ENCODE results near the gene PCSK4. TPM values are rescaled to one million over a fixed set of nuclear protein-coding genes. Genes with fewer than 3 reads are reported as not detected.

Gene PCSK4
- 0.62 to 1.0 TPM (median 0.86 TPM) in 5 replicates for total RNA-seq (2022; extraction: Qiagen RNA extraction; ENCODE audit: low read depth)

DNA sequence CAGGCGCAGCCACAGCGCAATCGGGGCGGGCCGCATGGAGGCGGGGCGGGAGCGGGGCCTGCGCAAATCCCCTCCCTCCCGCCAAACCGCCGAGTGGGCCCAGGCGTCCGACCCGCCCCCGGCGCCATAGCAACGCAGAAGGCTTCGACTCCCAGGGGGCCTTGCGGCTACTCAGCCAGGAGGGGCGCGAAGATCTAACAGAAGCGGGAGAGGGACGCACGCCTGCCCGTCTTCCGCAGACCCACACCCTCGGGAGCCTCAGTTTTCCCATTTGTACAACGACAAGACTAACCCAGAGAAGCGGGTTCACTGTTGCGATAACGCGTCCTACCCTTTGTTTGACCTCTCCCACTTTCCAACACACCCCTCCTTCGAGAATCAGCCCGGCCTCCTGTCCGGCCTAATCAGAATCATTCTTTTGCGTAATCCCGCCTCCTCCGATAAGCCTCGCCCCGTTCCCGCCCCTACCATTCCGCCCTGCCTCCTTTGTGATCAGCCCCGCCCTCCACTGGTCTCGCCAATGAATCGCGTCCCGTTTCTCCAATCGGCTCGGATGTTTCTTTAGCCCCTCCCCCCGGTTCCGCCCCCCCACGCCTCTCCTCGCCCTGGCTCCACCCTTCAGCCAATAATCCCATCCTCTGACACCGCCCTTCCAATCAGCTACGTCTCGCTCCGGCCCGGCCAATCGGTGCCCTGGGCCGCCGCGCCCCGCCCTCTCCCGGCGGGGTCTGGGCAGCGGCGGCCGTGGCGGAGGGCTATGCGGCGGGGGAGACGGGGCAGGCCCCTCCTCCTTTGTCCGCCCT, at the start of gene PCSK4:
Gene PCSK4, minus strand, starts transcription at position 40 of the 803 bp plus-strand sequence. Its CDS starts 4 bp downstream, at position 36.

DNA sequence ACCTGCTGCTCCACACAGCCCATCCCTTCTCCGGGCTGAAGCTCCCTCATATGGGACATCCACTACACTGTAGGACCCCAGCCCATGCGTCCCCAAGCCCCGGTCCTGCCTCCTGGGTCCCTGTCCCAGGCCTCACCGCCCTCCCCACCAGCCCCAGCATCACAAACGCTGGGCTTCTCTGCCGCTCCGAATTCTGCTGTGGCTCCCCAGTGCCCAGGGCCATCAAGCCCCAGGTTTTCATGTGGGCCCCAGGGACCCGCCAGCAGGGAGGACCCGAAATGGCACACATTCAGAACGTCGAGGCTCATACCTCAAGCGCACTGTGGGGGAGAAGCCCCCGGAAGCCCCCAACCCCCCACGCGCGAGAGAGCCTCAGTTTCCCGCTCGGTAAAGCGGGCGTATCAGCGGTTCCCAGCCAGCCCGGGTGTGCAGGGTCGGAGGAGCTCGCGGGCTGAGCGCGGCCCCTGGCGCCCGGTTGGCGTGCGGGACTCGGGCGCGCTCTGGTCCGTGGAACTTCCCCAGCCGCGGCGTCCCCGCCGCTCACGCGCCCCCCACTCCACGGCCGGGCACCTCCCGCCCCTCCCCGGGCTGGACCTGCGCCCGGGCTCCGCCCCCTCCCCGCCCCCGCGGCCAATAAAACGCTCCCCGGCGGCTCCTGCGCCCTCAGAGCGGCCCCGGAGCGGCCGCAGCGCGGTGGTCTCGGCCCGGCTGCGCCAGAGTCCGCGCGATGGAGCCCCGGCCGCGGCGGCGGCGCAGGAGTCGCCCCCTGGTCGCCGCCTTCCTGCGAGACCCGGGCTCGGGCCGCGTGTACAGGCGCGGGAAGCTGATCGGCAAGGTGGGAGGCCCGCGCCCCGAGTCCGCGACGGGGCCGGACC, 33.5 kb upstream of the PCSK4 start, which contains the start of gene PLK5:
Gene PLK5, plus strand, starts transcription at position 666 of the 875 bp plus-strand sequence. CDS start 2,920 bp downstream, outside the sequence.

DNA sequence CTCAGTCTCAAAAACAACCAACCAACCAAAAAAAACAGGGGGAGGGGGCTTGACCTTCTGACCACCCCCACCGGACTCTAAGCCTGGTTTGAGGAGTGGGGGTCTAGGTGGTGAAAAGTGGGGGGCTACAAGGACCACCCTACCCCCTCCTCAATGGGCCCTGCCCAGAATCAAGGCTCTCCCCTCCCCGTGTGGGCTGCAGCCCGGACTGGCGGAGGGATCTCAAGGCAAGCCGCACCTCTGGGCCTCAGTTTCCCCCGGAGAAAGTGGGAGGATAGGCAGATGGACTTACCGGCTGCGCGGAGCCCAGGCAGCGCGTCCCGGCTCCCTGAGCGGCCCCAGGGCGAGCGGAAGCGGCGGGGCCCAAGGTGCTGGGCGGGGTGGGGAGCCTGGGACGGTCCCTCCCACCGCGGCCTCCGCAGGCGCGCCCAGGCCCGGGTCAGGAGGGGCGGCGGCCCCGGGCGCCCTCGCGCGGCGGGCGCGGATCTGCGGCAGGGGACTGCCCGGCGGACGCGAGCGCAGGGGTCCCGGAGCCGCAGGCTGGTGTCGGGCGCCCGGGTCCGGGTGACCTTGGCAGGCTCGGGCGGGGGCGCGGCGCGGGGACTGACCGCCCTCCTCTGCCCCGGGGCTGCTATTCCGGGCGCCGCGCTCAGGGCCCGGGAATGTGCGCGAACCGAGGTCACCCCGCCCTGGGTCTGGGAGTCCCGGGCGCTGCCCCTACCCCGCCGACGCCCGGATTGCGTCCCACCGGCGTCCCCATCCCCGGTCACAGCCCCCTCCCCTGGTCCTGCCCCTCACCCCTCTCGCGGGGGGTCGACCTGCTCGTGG, 22.7 kb upstream of the PCSK4 start, which contains the start of gene ADAMTSL5:
Gene ADAMTSL5, minus strand, starts transcription at position 349 of the 828 bp plus-strand sequence. CDS start 2,076 bp downstream, outside the sequence.

DNA sequence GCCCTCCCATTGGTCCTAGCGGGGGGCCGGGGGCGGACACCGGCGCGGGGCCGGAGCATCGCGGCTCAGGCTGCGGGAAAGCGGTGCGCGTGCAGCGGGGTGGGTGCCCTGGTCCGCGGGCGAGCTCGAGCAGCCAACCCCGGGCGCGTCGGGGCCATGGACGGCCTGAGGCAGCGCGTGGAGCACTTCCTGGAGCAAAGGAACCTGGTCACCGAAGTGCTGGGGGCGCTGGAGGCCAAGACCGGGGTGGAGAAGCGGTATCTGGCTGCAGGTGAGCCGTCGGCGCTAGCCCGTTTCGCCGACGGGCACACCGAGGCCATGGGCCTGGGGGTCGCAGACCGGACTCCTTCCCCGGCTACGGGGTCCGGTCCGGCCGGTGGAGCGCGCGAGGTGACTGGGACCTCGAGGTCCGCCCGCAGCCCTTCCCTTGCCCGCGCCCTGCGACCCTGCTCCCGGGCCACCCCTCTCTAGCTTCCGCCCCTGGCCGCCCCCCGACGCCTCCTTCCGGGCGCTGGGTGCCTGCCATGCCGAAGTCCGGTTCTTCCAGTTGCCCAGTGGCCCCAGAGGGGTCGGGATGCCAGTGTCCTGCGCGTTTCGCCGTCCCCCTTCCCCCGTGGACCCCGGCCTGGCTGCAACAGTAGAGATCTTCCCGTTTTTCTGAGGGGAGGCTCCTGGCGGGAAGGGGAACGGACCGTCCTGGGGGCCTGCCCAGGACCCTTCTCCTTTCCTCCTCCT, 1.1 kb upstream of the PCSK4 start, which contains the start of gene REEP6:
Gene REEP6, plus strand, starts transcription at position 68 of the 735 bp plus-strand sequence. Its CDS starts 89 bp downstream, at position 157.

DNA sequence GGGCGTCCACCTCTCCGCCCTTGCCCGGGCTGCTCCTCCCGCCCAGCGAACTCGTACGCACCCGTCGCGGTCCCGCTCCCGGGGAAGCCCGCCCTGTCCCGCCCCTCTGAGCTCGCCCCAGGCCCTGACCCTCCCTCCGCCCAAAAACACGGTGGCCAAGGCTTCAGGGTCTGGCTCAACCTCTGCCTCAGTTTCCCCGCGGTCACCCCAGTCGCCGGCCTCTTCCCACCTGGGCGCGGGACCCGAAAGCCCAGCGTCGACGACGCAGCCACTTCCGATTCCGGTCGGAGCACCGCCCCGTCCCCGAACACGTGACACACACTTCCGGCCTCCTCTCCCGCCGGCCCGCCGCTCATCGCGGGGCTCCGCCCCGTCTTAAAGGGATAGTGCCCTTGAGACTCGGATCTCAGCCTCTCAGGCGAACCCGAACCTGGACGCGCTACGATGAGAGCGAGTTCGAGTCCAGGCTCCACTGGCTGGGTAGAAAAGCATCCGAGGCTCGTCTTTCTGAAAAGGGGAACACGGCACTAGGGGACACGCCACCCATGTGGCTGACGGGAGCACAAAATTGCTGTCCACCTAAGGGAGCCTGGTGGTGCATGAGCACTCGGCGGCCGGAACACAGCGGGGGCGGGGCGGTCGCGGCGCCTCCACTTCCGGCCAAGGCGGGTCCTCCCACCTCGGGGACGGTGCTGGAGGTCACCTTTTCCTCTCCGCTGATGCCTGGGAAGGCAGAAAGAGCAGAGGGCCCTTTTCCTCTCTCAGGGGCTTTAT, 11.0 kb downstream of the PCSK4 start, which contains the start of gene C19orf25:
Gene C19orf25, minus strand, starts transcription at position 282 of the 774 bp plus-strand sequence. CDS start 312 bp downstream, outside the sequence.

DNA sequence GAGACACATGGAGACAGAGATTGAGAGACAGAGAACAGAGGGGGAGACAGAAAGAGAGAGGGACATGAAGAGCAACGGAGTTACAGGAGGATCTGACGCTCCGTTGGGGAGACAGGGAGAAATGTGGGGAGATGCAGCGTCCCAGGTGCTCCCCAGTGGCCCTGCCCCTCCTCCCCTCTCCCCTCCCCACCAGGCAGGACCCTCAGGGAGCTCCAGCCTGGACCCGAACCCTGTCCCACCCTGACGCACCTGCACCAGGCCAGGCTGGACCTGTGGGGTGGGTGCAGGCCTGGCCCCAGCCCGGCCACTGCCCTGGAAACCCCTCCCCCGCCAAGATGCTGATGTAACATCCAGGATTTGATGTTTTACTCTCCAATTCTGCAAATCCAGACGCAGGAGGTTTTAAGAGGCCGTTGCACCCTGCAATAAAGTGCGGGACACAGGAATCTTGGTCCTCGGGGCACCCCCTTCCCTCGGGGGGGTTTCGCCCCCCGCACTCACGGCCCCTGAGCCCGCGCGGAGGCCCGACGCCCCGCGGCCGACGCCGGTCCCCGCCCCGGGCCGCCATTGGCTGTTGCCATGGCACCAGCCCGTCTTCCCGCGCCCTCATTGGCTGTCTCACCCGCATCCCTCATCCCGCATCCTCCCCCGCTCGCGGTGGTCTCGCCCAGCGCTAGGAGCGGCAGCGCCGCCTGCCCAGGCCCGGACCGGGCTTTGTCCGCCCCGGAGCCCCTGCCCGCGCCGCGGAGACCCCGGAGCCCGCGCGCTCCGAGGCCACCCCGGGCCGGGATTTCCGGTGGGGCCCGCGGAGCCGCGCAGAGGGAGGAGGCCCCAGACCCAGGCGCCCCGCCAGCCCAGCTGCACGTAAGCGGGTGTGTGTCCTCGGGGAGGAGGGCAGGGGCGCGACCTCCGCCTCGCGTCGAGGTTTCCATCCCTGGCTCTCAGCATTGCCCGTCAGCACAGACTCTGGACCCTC, 40.4 kb downstream of the PCSK4 start, which contains the start of gene APC2:
Gene APC2, plus strand, starts transcription at position 655 of the 976 bp plus-strand sequence. CDS start 2,881 bp downstream, outside the sequence.

DNA sequence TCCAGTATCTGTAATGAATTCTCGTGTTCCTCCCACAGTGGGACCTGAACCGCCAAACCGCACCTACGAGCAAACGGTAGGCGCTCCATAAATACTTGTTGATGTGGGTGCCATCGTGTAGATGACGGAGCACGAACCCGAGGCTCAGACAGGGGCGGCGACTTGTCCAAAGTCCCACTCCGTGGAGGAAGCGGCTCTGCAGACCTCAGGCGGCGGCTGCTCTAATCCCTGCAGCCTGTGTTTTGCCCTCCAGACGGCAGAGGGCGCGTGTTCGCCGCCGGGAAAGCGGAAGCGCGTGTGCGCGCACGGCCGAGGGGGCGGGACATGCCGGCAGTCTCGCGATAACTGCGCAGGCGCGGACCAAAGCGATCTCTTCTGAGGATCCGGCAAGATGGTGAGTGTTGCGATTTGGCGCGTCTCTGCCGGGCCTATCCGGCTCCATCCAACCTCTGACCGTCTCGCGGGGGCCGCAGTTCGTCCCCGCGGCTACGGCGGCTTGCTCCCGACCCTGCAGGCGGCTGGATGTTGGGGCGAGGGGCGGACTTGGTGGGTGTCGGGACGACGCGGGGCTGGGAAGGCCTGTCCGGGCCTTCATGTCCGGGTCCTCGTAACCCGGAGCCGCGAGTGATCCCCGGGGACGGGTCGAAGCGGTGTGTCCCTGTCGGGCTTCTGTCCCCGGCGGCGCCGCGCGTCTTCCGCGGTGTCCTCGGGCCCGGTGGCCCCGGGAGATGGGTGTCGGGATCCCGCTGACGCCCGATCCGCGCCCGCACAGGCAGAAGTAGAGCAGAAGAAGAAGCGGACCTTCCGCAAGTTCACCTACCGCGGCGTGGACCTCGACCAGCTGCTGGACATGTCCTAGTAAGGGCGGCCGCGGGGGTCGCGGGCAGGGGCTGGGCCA, 51.9 kb downstream of the PCSK4 start, which contains the start of gene RPS15:
Gene RPS15, plus strand, starts transcription at position 362 of the 898 bp plus-strand sequence. Its CDS starts 30 bp downstream, at position 392.

Other genes starting within 250 kb of the PCSK4 start
- gene ATP5F1D, start 248.6 kb downstream of the PCSK4 start, total RNA-seq (2022; extraction: Qiagen RNA extraction; ENCODE audit: low read depth), result 82.0 to 171 TPM (median 161 TPM) in 5 replicates
- gene MIDN, start 241.8 kb downstream of the PCSK4 start, total RNA-seq (2022; extraction: Qiagen RNA extraction; ENCODE audit: low read depth), result 40.2 to 50.8 TPM (median 42.4 TPM) in 5 replicates
- gene CIRBP, start 221.0 kb downstream of the PCSK4 start, total RNA-seq (2022; extraction: Qiagen RNA extraction; ENCODE audit: low read depth), result 84.4 to 193 TPM (median 96.4 TPM) in 5 replicates
- gene FAM174C, start 214.8 kb downstream of the PCSK4 start, total RNA-seq (2022; extraction: Qiagen RNA extraction; ENCODE audit: low read depth), result 46.2 to 97.9 TPM (median 81.9 TPM) in 5 replicates
- 0.98 to 2.3 TPM (median 1.7 TPM) in 5 replicates for gene EFNA2, start 204.5 kb downstream of the PCSK4 start, total RNA-seq (2022; extraction: Qiagen RNA extraction; ENCODE audit: low read depth)
- gene NDUFS7, start 106.4 kb downstream of the PCSK4 start, total RNA-seq (2022; extraction: Qiagen RNA extraction; ENCODE audit: low read depth), result 69.3 to 82.1 TPM (median 71.5 TPM) in 5 replicates
- gene GAMT, start 88.8 kb downstream of the PCSK4 start, total RNA-seq (2022; extraction: Qiagen RNA extraction; ENCODE audit: low read depth), result 22.6 to 42.2 TPM (median 39.2 TPM) in 5 replicates
- 80.7 to 112 TPM (median 102 TPM) in 5 replicates for gene DAZAP1, start 82.8 kb downstream of the PCSK4 start, total RNA-seq (2022; extraction: Qiagen RNA extraction; ENCODE audit: low read depth)
- 1,399 to 2,023 TPM (median 1,902 TPM) in 5 replicates for gene RPS15, start 52.0 kb downstream of the PCSK4 start, total RNA-seq (2022; extraction: Qiagen RNA extraction; ENCODE audit: low read depth)
- 1.3 to 2.0 TPM (median 1.7 TPM) in 5 replicates for gene APC2, start 40.2 kb downstream of the PCSK4 start, total RNA-seq (2022; extraction: Qiagen RNA extraction; ENCODE audit: low read depth)
- 9.6 to 21.2 TPM (median 17.2 TPM) in 5 replicates for gene C19orf25, start 11.1 kb downstream of the PCSK4 start, total RNA-seq (2022; extraction: Qiagen RNA extraction; ENCODE audit: low read depth)
- gene REEP6, start 831 bp upstream of the PCSK4 start, total RNA-seq (2022; extraction: Qiagen RNA extraction; ENCODE audit: low read depth), result 3.0 to 5.5 TPM (median 5.3 TPM) in 5 replicates
- gene ADAMTSL5, start 22.7 kb upstream of the PCSK4 start, total RNA-seq (2022; extraction: Qiagen RNA extraction; ENCODE audit: low read depth), result 2.0 to 3.9 TPM (median 3.2 TPM) in 5 replicates
- not detected in 5 replicates for gene PLK5, start 33.7 kb upstream of the PCSK4 start, total RNA-seq (2022; extraction: Qiagen RNA extraction; ENCODE audit: low read depth)
- gene MEX3D, start 78.0 kb upstream of the PCSK4 start, total RNA-seq (2022; extraction: Qiagen RNA extraction; ENCODE audit: low read depth), result 5.7 to 11.9 TPM (median 11.0 TPM) in 5 replicates
- 31.7 to 54.9 TPM (median 53.6 TPM) in 5 replicates for gene MBD3, start 102.5 kb upstream of the PCSK4 start, total RNA-seq (2022; extraction: Qiagen RNA extraction; ENCODE audit: low read depth)
- 99.8 to 204 TPM (median 173 TPM) in 5 replicates for gene UQCR11, start 115.1 kb upstream of the PCSK4 start, total RNA-seq (2022; extraction: Qiagen RNA extraction; ENCODE audit: low read depth)
- gene TCF3, start 162.3 kb upstream of the PCSK4 start, total RNA-seq (2022; extraction: Qiagen RNA extraction; ENCODE audit: low read depth), result 50.5 to 72.2 TPM (median 68.7 TPM) in 5 replicates